ENCODE results near the gene ZNF136. TPM values are rescaled to one million over a fixed set of nuclear protein-coding genes. Genes with fewer than 3 reads are reported as not detected.
A peak's percentile ranks its signal among the peaks of the same experiment; 100 is the strongest.

Gene ZNF136
- total and polyA plus RNA-seq, 9 of the 15 experiments (the other 6 are each of a cell fraction or from before 2014, with no cell fraction given), result 1.0 to 5.3 (median 3.1) TPM

GRCh38 chr19:12187625-12188024 is 24.7 kb downstream of the ZNF136 start:
- peaks cover 21% of the 10 kb centered on the region for H3K36me3 ChIP-seq (ENCODE audit: control insufficient read depth, insufficient read depth, low read length)

More at GRCh38 chr19:12187625-12188024, 24.7 kb downstream of the ZNF136 start:
- no peaks in the 10 kb centered on the region for H3K27me3 ChIP-seq (ENCODE audit: control insufficient read depth in 2 of 2, insufficient read depth in 2 of 2, low read length in 2 of 2)
- no peaks in the 10 kb centered on the region for H3K79me2 ChIP-seq (ENCODE audit: control insufficient read depth, insufficient read depth, low read length)
- H2AFZ ChIP-seq (ENCODE audit: low read depth, low read length), result no peak overlapping the region
- TF ChIP-seq, protein P1, sequence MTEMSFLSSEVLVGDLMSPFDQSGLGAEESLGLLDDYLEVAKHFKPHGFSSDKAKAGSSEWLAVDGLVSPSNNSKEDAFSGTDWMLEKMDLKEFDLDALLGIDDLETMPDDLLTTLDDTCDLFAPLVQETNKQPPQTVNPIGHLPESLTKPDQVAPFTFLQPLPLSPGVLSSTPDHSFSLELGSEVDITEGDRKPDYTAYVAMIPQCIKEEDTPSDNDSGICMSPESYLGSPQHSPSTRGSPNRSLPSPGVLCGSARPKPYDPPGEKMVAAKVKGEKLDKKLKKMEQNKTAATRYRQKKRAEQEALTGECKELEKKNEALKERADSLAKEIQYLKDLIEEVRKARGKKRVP (CRISPR knock-in tag; IDR thresholded peaks at IDR 0.05), result no peak
- TF ChIP-seq ZNF75A (CRISPR knock-in tag; IDR thresholded peaks at IDR 0.05), result peak; percentile 97
- no peak for TF ChIP-seq CHCHD3 (CRISPR knock-in tag; IDR thresholded peaks at IDR 0.05)
- peak; percentile 94 for TF ChIP-seq ZNF274 (IDR thresholded peaks at IDR 0.05; ENCODE audit: borderline replicate concordance, low read depth, low read length)
- TF ChIP-seq CBX3 (IDR thresholded peaks at IDR 0.05; ENCODE audit: borderline replicate concordance in 1 of 2, low read length in 2 of 2), result peak in 1 of 2 experiments; percentile 56; a peak in 1 of 3 replicates
- TF ChIP-seq TRIM28 (IDR thresholded peaks at IDR 0.05), result peak; percentile 55; the same call in 1 of the 2 replicates
- peak; percentile 49 for TF ChIP-seq ZNF280A (IDR thresholded peaks at IDR 0.05; ENCODE audit: low read depth, partially characterized antibody)
- no peak for FAIRE-seq
- no peak for ATAC-seq
- no peak for DNase-seq (ENCODE audit: extremely low read depth in 1 of 4, low spot score in 3 of 4)
- ChIA-PET CTCF (ENCODE audit: low intra/inter-chr PET ratio) (no interaction called here), POLR2A (no interaction called here)
- no peaks in the 10 kb centered on the region for H4K20me1 ChIP-seq (replicated peaks; ENCODE audit: control insufficient read depth, insufficient read depth, low read length)
- H3K4me1 ChIP-seq (replicated peaks in 1 of 2; ENCODE audit: control insufficient read depth in 2 of 2, insufficient read depth in 2 of 2, low read length in 2 of 2), result no peaks in the 10 kb centered on the region
- intact Hi-C loops (cut with micrococcal nuclease), result no loop called here
- WGBS (ENCODE audit: insufficient coverage, low coverage, missing lambda C conversion rate), result 58% methylated on average over 6 of the region's 6 CpGs
- H3K4me2 ChIP-seq (ENCODE audit: insufficient read depth, low read length), result no peak overlapping the region
- in situ Hi-C loops (cut with MboI), result no loop called here
- H3K9ac ChIP-seq (ENCODE audit: insufficient read depth in 1 of 2, low read depth in 2 of 2, low read length in 2 of 2), result no peak overlapping the region
- peaks cover 29% of the 10 kb centered on the region for H3K9me3 ChIP-seq (replicated peaks; ENCODE audit: control insufficient read depth, insufficient read depth, low read depth, low read length)
- H3K9me1 ChIP-seq (ENCODE audit: control insufficient read depth, insufficient read depth, low read length), result no peaks in the 10 kb centered on the region
- no TSS peak for BruUV-seq (replicated peaks)
- no peak overlapping the region for H3K27ac ChIP-seq (ENCODE audit: extremely low read depth, low read depth, low read length)
- no peak overlapping the region for H3K4me3 ChIP-seq

Data from K562 (cell line).